Activated CD4-positive, CD25-positive, alpha-beta regulatory T cell treated with anti-CD3 and anti-CD28 coated beads, Interleukin-2, amount 50 U/mL, for 16 hours (primary cell): Measurements from ENCODE around the gene PCDHA2.
"Not testable (repeated sequence)": the region's sequence is repeated elsewhere in the genome, so short reads cannot be mapped to it uniquely, and the experiment has no call there.

Experiments
- DNase-seq: peaks from one replicate; pipeline ENCODE4 v3.0.0-alpha.2; 2020; ENCODE audit warnings: low read depth, low spot score

The PCDHA2 gene

GRCh38 chr5:140821375-140822280 lies 27.0 kb downstream of the PCDHA2 start, which contains the start of gene PCDHA5:
Gene PCDHA5 (plus strand): TSS chr5:140821613.
- no peak for DNase-seq

GRCh38 chr5:140822281-140822629 lies 27.6 kb downstream of the PCDHA2 start:
- no peak for DNase-seq

DNA sequence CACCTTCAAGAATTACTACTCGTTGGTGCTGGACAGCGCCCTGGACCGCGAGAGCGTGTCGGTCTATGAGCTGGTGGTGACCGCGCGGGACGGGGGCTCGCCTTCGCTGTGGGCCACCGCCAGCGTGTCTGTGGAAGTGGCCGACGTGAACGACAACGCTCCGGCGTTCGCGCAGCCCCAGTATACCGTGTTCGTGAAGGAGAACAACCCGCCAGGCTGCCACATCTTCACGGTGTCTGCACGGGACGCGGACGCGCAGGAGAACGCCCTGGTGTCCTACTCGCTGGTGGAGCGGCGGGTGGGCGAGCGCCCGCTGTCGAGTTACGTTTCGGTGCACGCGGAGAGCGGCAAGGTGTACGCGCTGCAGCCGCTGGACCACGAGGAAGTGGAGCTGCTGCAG lies 28.3 kb downstream of the PCDHA2 start:
- DNase-seq, result not testable (repeated sequence)

GRCh38 chr5:140823475-140823874 lies 28.8 kb downstream of the PCDHA2 start:
- DNase-seq, result no peak

- DNase-seq, result no peak
These were observed 33.2 kb downstream of the PCDHA2 start, which contains the start of gene PCDHA6 for GRCh38 chr5:140827704-140828361. Gene PCDHA6 (plus strand): TSS chr5:140827960. CDS start chr5:140828092, 132 bp downstream.

DNA sequence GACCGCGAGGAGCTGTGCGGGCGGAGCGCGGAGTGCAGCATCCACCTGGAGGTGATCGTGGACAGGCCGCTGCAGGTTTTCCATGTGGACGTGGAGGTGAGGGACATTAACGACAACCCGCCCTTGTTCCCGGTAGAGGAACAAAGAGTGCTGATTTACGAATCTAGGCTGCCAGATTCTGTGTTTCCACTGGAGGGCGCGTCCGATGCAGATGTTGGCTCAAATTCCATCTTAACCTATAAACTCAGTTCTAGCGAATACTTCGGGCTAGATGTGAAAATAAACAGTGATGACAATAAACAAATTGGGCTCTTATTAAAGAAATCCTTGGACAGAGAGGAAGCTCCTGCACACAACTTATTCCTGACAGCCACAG lies 33.7 kb downstream of the PCDHA2 start:
- DNase-seq, result no peak

- not testable (repeated sequence) for DNase-seq
These were observed 35.2 kb downstream of the PCDHA2 start for GRCh38 chr5:140829511-140830501.

DNA sequence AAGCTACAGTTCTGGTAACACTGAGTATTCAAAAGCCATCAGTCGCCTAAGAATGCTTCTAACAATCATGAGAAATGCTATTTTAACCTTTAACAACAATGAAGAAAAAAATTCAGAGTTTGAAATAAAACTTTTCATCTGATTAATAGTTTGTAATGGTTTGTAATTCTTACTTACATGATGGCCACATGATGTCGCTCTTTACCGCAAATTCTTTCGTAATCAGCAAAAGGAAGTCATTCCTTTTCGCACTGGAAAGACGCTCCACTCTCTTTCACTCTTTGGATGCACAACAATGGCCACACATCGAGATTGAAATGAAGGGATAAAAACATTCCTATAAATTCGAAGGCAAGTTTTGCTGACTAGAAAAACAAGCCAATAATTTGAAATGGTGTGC lies 39.3 kb downstream of the PCDHA2 start, which contains the start of gene PCDHA7:
Gene PCDHA7, plus strand, starts transcription at position 277 of the 400 bp plus-strand sequence. Its CDS starts 115 bp downstream, at position 392.
- DNase-seq, result no peak

- DNase-seq, result not testable (repeated sequence)
These were observed 39.9 kb downstream of the PCDHA2 start for GRCh38 chr5:140834439-140835008.

DNA sequence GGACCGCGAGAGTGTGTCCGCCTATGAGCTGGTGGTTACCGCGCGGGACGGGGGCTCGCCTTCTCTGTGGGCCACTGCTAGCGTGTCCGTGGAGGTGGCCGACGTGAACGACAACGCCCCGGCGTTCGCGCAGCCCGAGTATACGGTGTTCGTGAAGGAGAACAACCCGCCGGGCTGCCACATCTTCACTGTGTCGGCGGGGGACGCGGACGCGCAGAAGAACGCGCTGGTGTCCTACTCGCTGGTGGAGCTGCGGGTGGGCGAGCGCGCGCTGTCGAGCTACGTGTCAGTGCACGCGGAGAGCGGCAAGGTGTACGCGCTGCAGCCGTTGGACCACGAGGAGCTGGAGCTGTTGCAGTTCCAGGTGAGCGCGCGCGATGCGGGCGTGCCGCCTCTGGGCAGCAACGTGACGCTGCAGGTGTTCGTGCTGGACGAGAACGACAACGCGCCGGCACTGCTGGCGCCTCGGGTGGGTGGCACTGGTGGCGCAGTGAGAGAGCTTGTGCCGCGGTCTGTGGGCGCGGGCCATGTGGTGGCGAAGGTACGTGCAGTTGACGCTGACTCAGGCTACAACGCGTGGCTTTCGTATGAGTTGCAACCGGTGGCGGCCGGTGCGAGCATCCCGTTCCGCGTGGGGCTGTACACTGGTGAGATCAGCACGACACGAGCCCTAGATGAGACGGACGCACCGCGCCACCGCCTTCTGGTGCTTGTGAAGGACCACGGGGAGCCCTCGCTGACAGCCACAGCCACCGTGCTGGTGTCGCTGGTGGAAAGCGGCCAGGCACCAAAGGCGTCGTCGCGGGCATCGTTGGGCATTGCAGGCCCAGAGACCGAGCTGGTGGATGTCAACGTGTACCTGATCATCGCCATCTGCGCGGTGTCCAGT lies 41.2 kb downstream of the PCDHA2 start:
- no peak for DNase-seq

GRCh38 chr5:140840978-140841962 lies 46.6 kb downstream of the PCDHA2 start, which contains the start of gene PCDHA8:
Gene PCDHA8 (plus strand): TSS chr5:140841187. CDS start chr5:140841322, 135 bp downstream.
- DNase-seq, result no peak

DNA sequence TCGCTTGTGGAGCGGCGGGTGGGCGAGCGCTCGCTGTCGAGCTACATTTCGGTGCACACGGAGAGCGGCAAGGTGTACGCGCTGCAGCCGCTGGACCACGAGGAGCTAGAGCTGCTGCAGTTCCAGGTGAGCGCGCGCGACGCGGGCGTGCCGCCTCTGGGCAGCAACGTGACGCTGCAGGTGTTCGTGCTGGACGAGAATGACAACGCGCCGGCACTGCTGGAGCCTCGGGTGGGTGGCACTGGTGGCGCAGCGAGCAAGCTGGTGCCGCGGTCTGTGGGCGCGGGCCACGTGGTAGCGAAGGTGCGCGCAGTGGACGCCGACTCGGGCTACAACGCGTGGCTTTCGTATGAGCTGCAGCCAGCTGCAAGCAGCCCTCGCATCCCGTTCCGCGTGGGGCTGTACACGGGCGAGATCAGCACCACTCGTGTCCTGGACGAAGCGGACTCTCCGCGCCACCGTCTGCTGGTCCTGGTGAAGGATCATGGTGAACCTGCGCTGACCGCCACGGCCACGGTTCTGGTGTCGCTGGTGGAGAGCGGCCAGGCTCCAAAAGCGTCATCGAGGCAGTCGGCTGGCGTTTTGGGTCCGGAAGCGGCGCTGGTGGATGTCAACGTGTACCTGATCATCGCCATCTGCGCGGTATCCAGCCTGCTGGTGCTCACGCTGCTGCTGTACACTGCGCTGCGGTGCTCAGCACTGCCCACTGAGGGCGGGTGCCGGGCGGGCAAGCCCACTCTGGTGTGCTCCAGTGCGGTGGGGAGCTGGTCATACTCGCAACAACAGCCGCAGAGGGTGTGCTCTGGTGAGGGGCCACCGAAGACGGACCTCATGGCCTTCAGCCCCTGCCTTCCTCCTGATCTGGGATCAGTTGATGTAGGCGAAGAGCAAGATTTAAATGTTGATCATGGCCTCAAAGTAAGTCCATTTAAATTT lies 48.4 kb downstream of the PCDHA2 start:
- no peak for DNase-seq
